HFFc6 (cell line): ENCODE results near the gene NEMP2. TPM values are rescaled to one million over a fixed set of nuclear protein-coding genes. Genes with fewer than 3 reads are reported as not detected.

ENCODE experiments used
- DNase-seq: peaks from one replicate; pipeline ENCODE4 v3.0.0-alpha.2; 2018
- H3K27ac Mint-ChIP-seq: 2 replicates; pipeline ENCODE4 v1.8.0; 2020; ENCODE audit warnings: mild to moderate bottlenecking, mixed read lengths
- H3K27me3 Mint-ChIP-seq: 2 replicates; pipeline ENCODE4 v1.8.0; 2021; ENCODE audit warnings: mild to moderate bottlenecking, moderate library complexity, mixed read lengths; ENCODE audit not compliant: insufficient read depth
- H3K36me3 Mint-ChIP-seq: 2 replicates; pipeline ENCODE4 v1.8.0; 2021; ENCODE audit warnings: low read depth, mixed read lengths
- H3K4me1 Mint-ChIP-seq: 2 replicates; pipeline ENCODE4 v1.8.0; 2020; ENCODE audit warnings: low read depth, mixed read lengths
- H3K4me3 Mint-ChIP-seq: 2 replicates; pipeline ENCODE4 v1.8.0; 2020; ENCODE audit warnings: mild to moderate bottlenecking, moderate library complexity, mixed read lengths
- H3K9me3 Mint-ChIP-seq: 2 replicates; pipeline ENCODE4 v1.8.0; 2020; ENCODE audit warnings: mild to moderate bottlenecking, mixed read lengths
- total RNA-seq, 6 experiments: library from RNA; stranded (reverse); fragmentation: NEBNext Ultra II Directional; extraction: Animal tissue kit (Norgen Biotek cat#: 25700); gene quantifications; 2 replicates in 1 of 6; 3 replicates in 5 of 6; pipeline ENCODE4 v1.2.3, GENCODE V29; 2021
- TF ChIP-seq, protein P1 (sequence below): fragments of 200-600 bp; sonication (generic); IDR thresholded peaks from 2 replicates; pipeline ENCODE4 v1.5.0; 2021; ENCODE audit warnings: antibody characterized with exemption, mild to moderate bottlenecking

NEMP2 gene
- total RNA-seq, 6 experiments from 2014 or later, result 1.5 to 7.4 (median 6.5) TPM

DNA sequence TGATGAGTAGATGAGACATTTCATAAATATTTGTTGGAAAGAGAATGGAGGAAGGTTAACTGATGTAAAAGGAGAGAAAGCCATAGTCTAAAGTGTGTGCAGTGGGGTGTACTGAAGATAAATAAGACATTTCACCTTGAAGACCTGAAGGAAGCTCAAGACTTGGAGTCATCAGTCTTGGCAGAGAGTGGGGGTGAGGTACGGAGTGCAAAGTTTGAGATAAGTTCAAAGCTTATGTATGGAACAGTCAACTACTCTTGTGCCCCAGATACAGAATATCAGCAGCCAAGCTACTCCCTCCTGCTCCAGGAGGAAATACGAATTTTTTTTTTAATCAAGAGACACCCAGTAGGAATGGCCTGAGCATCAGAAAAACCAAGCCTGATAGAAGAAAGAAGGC, 30.3 kb upstream of the NEMP2 start:
- no peaks in the 10 kb centered on the region; the same call in 1 of the 2 replicates for H3K27me3 Mint-ChIP-seq
- TF ChIP-seq, protein P1, sequence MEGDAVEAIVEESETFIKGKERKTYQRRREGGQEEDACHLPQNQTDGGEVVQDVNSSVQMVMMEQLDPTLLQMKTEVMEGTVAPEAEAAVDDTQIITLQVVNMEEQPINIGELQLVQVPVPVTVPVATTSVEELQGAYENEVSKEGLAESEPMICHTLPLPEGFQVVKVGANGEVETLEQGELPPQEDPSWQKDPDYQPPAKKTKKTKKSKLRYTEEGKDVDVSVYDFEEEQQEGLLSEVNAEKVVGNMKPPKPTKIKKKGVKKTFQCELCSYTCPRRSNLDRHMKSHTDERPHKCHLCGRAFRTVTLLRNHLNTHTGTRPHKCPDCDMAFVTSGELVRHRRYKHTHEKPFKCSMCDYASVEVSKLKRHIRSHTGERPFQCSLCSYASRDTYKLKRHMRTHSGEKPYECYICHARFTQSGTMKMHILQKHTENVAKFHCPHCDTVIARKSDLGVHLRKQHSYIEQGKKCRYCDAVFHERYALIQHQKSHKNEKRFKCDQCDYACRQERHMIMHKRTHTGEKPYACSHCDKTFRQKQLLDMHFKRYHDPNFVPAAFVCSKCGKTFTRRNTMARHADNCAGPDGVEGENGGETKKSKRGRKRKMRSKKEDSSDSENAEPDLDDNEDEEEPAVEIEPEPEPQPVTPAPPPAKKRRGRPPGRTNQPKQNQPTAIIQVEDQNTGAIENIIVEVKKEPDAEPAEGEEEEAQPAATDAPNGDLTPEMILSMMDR, result no peak
- H3K36me3 Mint-ChIP-seq, result peaks cover 15% of the 10 kb centered on the region
- H3K4me1 Mint-ChIP-seq, result no peaks in the 10 kb centered on the region
- H3K4me3 Mint-ChIP-seq, result no peak overlapping the region
- H3K27ac Mint-ChIP-seq, result no peak overlapping the region
- no peak for DNase-seq
- H3K9me3 Mint-ChIP-seq, result peaks cover 17% of the 10 kb centered on the region

DNA sequence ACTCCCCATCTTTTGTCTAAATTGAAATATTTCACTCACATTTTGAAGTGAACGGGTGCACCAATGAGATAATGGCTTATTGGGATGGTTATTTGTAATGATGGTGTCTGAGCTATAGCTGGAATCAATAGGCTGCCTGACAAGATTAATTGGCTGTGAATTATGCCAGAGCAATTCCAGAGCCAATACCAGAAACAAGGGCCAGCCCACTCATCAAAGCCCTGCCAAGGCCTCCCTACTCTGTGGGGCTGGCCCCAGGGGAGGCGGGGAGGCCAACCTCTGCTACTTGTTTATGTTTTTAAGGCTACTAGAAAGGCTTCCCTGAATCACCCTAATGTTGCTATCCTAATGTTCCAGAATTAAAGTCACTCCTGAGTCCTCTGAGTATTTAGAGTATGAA, 29.1 kb upstream of the NEMP2 start:
- peaks cover 15% of the 10 kb centered on the region for H3K36me3 Mint-ChIP-seq
- peaks cover 17% of the 10 kb centered on the region for H3K9me3 Mint-ChIP-seq
- no peaks in the 10 kb centered on the region for H3K4me1 Mint-ChIP-seq
- H3K4me3 Mint-ChIP-seq, result no peak overlapping the region
- H3K27ac Mint-ChIP-seq, result no peak overlapping the region
- TF ChIP-seq, protein P1, result no peak
- DNase-seq, result no peak
- H3K27me3 Mint-ChIP-seq, result peaks cover 6% of the 10 kb centered on the region

DNA sequence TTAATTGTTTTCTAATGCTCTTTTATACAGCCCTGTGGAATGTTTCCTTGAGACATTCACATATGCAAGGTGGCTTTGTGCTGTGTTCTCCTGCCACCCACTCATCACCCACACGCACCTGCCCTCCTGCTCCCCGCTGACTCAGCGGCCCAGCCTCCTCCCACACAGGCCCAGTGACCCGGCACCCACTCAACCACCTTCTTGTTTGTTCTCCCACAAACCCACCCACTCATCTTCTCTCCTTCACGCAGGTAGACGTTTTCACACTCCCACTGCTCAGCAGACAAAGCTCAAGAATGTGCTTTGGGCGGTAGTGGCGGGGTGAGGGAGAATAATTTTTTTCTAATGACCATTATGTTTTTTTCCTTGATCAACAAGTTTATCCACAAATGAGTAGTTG, 28.6 kb upstream of the NEMP2 start:
- H3K27me3 Mint-ChIP-seq, result peaks cover 8% of the 10 kb centered on the region
- TF ChIP-seq, protein P1, result no peak
- no peak overlapping the region for H3K4me3 Mint-ChIP-seq
- H3K36me3 Mint-ChIP-seq, result peaks cover 14% of the 10 kb centered on the region
- no peak overlapping the region for H3K27ac Mint-ChIP-seq
- DNase-seq, result no peak
- H3K4me1 Mint-ChIP-seq, result no peaks in the 10 kb centered on the region
- H3K9me3 Mint-ChIP-seq, result peaks cover 15% of the 10 kb centered on the region

DNA sequence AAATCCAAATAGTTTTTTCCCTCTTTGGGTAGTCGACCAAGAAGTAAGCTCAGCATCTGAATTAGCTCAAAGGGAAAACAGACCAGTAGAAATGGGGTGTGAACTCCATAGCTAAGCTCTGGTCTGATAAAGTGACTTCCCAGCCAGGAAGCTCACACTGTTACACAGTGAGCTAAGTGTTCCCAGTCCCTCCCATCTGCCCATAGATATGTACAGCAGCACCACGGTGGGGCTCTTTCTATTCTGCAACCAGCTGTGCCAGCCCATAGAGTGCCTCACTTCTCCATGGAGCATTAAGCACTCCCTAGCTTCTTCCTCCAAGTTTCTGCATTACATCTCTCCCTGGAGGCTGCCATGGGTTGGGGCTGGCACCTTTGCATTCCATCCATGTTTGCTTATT, 27.6 kb upstream of the NEMP2 start:
- no peak overlapping the region for H3K4me3 Mint-ChIP-seq
- DNase-seq, result no peak
- H3K27me3 Mint-ChIP-seq, result peaks cover 8% of the 10 kb centered on the region; the same call in 1 of the 2 replicates
- peaks cover 6% of the 10 kb centered on the region for H3K36me3 Mint-ChIP-seq
- TF ChIP-seq, protein P1, result no peak
- peaks cover 6% of the 10 kb centered on the region for H3K9me3 Mint-ChIP-seq
- H3K27ac Mint-ChIP-seq, result no peak overlapping the region
- H3K4me1 Mint-ChIP-seq, result no peaks in the 10 kb centered on the region

DNA sequence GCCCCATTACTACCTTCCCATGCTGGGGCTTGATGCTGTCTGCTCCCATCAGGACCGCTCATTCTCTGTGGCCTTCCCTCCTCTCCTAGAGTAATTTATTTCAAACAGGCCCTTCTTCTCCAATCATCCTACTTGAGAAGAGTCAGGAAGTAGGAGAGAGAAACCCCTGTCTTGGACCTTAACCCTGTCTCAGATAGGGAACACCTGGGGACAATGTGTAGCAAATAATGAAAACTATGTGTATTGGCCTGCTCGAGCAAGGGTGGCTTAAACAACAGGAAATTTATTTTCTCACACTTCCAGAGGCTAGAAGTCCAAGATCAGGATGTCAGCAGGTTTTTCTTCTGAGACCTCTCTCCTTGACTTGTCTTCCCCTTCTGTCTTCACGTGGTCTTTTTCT, 26.6 kb upstream of the NEMP2 start:
- TF ChIP-seq, protein P1, result no peak
- H3K9me3 Mint-ChIP-seq, result no peaks in the 10 kb centered on the region
- H3K27me3 Mint-ChIP-seq, result peaks cover 8% of the 10 kb centered on the region; the same call in 1 of the 2 replicates
- H3K36me3 Mint-ChIP-seq, result no peaks in the 10 kb centered on the region
- DNase-seq, result no peak
- H3K4me1 Mint-ChIP-seq, result no peaks in the 10 kb centered on the region
- no peak overlapping the region for H3K4me3 Mint-ChIP-seq
- H3K27ac Mint-ChIP-seq, result no peak overlapping the region
